ENCODE measurements around the gene HOXD4.

HOXD4 gene

GRCh38 chr2:176151442-176152287 is at the start of gene HOXD4:
Gene HOXD4, plus strand, starts transcription at chr2:176151550. Its CDS starts 84 bp downstream, at chr2:176151634.
- DNase-seq (ENCODE audit: low read depth in 2 of 2): no peak

DNA sequence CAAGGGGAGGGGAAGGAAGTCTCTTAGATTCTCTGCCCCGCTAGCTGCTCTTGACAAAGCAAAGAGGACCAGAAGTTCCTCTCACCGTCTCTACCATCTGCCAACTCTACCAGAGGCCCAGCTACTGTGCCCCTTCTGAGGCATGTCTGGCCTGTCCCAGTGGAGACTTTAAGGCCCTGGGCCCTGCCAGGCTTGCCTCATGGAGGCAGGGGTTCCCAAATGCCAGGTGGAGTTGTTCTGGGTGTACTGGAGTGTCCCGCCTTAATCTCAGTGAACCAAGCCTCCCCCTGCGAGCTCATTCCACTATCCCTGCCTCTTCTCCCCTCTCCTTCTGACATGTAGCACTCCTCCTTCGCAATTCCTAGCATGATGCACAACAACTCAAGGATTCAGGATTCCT is 49.5 kb upstream of the HOXD4 start:
- DNase-seq (ENCODE audit: low read depth in 2 of 2): no peak

GRCh38 chr2:176102309-176102866 is 49.0 kb upstream of the HOXD4 start:
- DNase-seq (ENCODE audit: low read depth in 2 of 2): no peak

- DNase-seq (ENCODE audit: low read depth in 2 of 2): no peak
These were observed 48.2 kb upstream of the HOXD4 start for GRCh38 chr2:176103194-176103593.

GRCh38 chr2:176103742-176104315 is 47.5 kb upstream of the HOXD4 start:
- DNase-seq (ENCODE audit: low read depth in 2 of 2): no peak

DNA sequence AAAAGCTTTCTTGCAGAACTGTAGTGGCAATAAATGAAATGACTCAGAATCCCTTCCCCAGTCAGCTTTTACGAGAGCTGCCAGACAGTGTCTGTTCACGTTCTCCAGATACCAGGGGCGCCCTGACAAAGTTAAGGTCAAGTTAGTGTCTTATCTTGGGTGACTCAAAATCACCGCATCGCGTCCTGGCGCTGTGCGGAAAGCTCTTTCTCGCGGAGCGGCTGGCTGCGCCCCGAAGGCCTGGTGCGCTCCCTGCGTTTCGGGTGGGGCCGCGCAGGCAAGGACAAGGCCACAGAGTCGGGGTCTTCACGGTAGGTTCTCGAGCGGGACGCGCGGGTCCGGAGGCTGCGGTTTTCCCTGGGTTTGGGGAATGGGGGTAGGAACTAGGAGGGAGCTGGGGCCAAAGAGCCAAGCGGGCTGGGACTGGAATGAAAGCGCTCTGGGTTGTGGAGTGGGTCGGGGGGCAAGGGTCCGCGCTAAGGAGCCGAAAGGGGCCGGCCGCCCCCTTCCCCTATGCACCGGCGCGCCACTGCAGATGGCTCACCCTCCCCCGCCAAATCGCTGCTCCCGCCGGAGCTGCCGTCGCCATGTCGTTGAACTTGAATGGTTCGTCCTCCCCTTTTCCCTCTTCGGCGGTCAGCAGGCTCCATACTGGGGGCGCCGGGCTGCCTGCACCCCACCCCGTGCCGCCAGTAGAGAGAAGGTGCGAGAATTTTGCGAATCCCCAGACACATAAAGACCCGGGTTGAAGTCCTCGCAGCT is 46.9 kb upstream of the HOXD4 start:
- DNase-seq (ENCODE audit: low read depth in 2 of 2): no peak

DNA sequence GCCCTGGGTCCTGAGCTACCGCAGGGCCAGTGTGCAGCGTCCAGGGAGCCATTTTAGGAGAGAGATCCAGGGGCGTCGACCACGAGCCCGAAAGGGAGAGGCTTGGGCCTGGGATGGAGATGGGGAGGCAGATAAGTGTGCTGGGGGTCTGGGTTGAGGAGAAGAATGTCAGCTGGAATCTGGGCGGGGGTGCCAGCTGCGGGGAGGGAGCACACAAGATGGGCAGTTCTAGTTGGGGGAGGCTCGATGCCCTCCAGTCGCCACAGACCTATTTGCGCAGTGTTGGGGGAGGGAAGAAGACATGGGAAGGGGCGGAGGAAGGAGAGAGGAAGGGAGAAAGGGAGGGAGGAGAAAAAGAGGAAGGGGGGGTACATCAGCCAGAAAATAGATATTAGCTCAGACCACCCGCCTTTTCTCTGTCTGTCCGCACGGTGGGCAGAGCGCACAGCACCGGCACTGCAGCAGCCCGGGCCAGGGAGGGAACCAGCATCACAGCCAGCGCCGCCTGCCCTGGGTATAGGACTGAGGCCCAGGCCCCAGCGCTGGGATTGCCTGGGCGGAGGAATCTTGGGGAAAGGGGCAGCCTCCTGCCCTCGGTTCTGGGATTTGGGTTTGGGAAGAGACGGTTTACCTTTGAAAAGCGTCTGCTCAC is 46.1 kb upstream of the HOXD4 start:
- DNase-seq (ENCODE audit: low read depth in 2 of 2): no peak

DNA sequence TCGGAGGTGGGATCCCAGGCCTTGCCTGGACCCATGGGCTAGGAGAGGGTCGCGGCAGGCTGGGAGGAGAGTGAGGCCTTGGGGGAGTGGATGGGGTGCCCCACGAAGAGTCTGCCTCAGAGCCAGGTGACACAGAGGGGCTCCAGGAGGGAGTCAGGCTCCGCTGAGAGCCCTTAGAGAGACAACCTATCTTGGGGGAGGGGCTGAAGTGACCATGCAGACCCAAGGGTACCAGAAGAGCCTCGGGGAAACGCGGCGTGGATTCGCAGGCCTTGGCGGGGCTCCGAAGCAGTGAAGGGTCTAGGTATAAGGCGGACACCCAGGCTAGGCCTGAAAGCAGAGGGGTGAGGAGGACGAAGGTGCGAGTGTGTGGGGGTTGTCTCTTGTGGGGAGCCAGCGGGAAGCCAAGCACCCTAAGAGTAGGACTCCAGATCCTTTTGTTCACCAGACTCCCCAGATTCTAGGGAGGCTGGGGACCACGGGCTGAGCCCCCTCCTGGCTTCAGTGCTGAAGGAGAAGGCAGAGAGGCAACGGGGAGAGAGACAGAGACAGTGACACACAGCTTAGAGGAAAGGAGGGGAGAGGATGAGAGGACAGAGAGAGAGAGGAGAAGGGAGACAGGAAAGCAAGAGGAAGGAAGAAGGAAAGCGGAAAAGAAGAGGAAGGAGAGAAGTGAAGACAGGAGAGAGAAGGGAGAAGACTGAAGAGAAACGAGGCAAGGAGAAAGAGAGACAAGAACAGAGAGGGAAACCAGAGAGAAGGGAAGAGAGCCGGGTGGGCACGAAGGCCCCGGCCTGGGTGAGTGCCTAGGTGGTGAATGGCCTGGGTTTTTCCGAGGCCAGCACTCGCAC is 45.4 kb upstream of the HOXD4 start:
- DNase-seq (ENCODE audit: low read depth in 2 of 2): no peak

- no peak for DNase-seq (ENCODE audit: low read depth in 2 of 2)
These were observed 44.5 kb upstream of the HOXD4 start, which contains the start of gene HOXD11 for GRCh38 chr2:176106581-176107539. Gene HOXD11, plus strand, starts transcription at chr2:176107280. Its CDS starts 76 bp downstream, at chr2:176107356.

GRCh38 chr2:176107731-176108181 is 43.6 kb upstream of the HOXD4 start:
- no peak for DNase-seq (ENCODE audit: low read depth in 2 of 2)

DNA sequence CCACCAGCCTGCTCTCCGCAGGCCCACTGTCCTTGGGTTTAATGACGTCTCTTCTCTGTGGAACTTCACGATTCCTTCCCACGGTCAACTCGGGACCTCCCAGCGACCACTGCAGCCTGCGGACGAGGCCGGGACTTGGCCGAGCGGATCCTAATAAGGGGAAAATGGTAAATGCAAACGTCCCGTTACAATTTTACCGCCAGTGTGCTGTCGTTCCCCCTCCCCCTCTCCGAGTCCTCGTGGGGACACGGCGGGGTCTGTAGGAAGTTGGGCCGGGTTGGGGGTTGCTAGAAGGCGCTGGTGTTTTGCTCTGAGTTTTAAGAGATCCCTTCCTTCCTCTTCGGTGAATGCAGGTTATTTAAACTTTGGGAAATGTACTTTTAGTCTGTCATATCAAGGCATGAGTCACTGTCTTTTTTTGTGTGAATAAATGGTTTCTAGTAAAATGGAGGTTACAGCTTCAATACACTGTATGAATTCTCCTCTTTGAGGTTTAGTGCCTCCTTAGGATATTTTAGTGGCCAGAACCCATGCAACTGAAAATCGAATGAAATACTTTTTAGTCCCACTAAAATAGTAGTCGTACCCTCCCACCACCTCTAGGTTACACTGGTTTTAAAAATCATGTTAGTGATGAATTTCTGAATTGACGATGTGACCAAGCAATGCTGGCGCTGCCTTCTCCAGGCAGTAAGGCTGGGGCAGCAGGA is 42.0 kb upstream of the HOXD4 start:
- no peak for DNase-seq (ENCODE audit: low read depth in 2 of 2)

GRCh38 chr2:176109946-176110345 is 41.4 kb upstream of the HOXD4 start:
- DNase-seq (ENCODE audit: low read depth in 2 of 2): no peak

DNA sequence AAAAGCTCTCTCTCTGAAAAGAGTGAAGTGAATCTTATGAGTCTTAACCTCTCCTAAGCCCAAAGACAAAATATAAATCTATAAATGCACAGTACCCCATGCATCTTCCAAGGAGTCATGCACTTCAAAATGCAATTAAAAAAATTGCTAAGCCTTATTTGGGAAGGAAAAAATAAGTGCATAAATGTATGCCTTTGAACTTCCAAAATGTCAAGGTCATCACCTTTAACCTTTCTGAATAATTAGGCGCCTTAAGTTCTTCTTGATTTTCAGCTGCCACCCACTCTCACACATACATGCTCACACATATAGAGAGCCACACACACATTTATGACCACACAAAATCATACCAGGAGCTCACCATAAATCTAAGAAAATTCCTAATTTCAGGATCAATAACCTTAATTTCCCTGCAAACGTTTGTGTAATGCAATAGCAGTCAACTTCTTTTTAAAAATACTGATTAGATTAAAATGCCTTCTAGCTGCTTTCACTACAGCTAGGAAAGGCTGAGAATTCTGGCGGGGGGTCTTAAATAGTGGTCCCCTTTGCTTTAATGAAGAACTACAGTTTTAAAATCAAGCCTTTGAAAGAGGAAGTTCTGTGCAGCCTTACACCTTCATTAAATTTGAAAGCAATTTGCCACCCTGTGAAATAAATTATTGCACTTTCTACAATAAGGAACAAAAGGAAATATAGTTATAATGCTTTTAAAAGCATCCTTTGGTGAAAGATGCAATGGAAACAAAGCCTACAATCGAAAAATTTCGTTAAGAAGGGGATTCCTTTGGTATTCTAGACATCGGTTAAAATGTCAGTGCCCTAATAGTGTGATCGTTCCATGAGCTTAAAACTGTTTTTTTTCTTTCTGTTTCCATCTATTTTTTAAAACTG is 40.7 kb upstream of the HOXD4 start:
- DNase-seq (ENCODE audit: low read depth in 2 of 2): no peak

- DNase-seq (ENCODE audit: low read depth in 2 of 2): no peak
These were observed 40.1 kb upstream of the HOXD4 start for GRCh38 chr2:176111309-176111663.

- DNase-seq (ENCODE audit: low read depth in 2 of 2): no peak
These were observed 39.4 kb upstream of the HOXD4 start for GRCh38 chr2:176111846-176112374.

- no peak for DNase-seq (ENCODE audit: low read depth in 2 of 2)
These were observed 38.7 kb upstream of the HOXD4 start for GRCh38 chr2:176112375-176113302.

Measured in stimulated activated CD4-positive, alpha-beta T cell treated with anti-CD3 and anti-CD28 coated beads, Interleukin-12 subunit alpha, Interleukin-12 subunit beta, amount 100 ng/mL, for 24 hours (primary cell).